Omental fat pad (tissue), 4 donors: ENCODE results near the gene SLC2A1. TPM values are rescaled to one million over a fixed set of nuclear protein-coding genes. Genes with fewer than 3 reads are reported as not detected.
"Not testable (repeated sequence)": the region's sequence is repeated elsewhere in the genome, so short reads cannot be mapped to it uniquely, and the experiment has no call there.

ENCODE experiments used
- ATAC-seq: fragments of 150-250 bp; one replicate; pipeline ENCODE4 v1.9.1; 2016; ENCODE audit warnings: mild to moderate bottlenecking, moderate library complexity; ENCODE audit not compliant: low FRiP score
- DNase-seq: peaks from one replicate; pipeline ENCODE4 v3.0.0-alpha.2; 2019; ENCODE audit warnings: low spot score
- total RNA-seq, 4 donors: library from RNA; depleted of rRNA; stranded (reverse); fragments of >200 nt; gene quantifications; one replicate each; pipeline ENCODE4 v1.1.0, GENCODE V29; 2016
- TF ChIP-seq, protein P1 (sequence below), 3 donors: fragments of 450-650 bp; IDR thresholded peaks; one replicate each; pipeline ENCODE4 v1.5.1; 2016 to 2017; ENCODE audit warnings: antibody characterized with exemption in 3 of 3, mild to moderate bottlenecking in 3 of 3, moderate library complexity in 2 of 3

The SLC2A1 gene
- total RNA-seq, 4 donors from 2014 or later: 13.4 to 71.5 (median 48.0) TPM

GRCh38 chr1:42921769-42922168, 36.9 kb downstream of the SLC2A1 start:
- ATAC-seq (no peak), DNase-seq (no peak)
- TF ChIP-seq, protein P1, sequence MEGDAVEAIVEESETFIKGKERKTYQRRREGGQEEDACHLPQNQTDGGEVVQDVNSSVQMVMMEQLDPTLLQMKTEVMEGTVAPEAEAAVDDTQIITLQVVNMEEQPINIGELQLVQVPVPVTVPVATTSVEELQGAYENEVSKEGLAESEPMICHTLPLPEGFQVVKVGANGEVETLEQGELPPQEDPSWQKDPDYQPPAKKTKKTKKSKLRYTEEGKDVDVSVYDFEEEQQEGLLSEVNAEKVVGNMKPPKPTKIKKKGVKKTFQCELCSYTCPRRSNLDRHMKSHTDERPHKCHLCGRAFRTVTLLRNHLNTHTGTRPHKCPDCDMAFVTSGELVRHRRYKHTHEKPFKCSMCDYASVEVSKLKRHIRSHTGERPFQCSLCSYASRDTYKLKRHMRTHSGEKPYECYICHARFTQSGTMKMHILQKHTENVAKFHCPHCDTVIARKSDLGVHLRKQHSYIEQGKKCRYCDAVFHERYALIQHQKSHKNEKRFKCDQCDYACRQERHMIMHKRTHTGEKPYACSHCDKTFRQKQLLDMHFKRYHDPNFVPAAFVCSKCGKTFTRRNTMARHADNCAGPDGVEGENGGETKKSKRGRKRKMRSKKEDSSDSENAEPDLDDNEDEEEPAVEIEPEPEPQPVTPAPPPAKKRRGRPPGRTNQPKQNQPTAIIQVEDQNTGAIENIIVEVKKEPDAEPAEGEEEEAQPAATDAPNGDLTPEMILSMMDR (IDR thresholded peaks at IDR 0.05): no peak

DNA sequence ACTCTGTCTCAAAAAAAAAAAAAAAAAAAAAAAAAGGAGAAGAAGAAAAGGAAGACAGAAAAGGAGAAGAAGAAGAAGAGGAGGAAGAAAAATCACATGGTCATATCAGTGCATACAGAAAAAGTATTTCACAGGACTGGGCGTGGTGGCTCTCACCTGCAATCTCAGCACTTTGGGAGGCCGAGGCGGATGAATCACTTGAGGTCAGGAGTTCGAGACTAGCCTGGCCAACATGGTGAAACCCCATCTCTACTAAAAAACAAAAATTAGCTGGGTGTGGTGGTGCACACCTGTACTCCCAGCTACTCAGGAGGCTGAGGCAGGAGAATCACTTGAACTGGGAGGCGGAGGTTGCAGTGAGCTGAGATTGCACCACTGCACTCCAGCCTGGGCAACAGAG, 39.0 kb downstream of the SLC2A1 start:
- DNase-seq, ATAC-seq: not testable (repeated sequence)

- no peak for DNase-seq
- TF ChIP-seq, protein P1 (IDR thresholded peaks at IDR 0.05): no peak
- ATAC-seq: no peak
Observed at GRCh38 chr1:42917241-42917495, 41.5 kb downstream of the SLC2A1 start.

GRCh38 chr1:42915456-42915855, 43.2 kb downstream of the SLC2A1 start:
- ATAC-seq: no peak
- TF ChIP-seq, protein P1 (IDR thresholded peaks at IDR 0.05): no peak

GRCh38 chr1:42914092-42914627, 44.5 kb downstream of the SLC2A1 start:
- no peak for ATAC-seq
- TF ChIP-seq, protein P1 (IDR thresholded peaks at IDR 0.05): no peak
- no peak for DNase-seq

More at GRCh38 chr1:42915456-42915855, 43.2 kb downstream of the SLC2A1 start:
- DNase-seq: no peak

GRCh38 chr1:42913426-42914091, 45.1 kb downstream of the SLC2A1 start:
- ATAC-seq (peak; percentile 66), DNase-seq (no peak)
- TF ChIP-seq, protein P1 (IDR thresholded peaks at IDR 0.05): peak in 2 of 3 donors; percentile 72 to 80

DNA sequence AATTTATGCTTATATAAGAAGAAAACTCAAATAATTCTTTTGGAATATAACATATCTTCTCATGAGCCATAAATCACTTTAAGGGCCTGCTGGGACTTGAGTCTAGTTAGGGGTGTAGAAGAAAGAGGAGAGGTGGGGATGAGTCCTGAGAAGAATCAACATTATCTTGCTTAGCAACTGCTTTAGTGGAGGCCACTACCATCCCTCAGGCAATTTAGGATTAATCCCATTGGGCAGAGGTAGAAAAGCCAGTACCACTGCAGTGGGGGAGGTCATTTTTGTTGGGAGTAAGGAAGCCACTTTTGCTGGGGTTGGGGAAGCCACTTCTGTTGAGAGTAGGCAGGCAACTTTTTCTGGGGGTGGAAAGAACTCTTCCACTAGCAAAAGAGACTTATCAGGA, 47.7 kb downstream of the SLC2A1 start:
- ATAC-seq (no peak), DNase-seq (no peak)
- TF ChIP-seq, protein P1 (IDR thresholded peaks at IDR 0.05): no peak
